D721Med (cell line): Measurements from ENCODE around the gene STIP1.

ENCODE experiments used
- DNase-seq: peaks from one replicate; pipeline ENCODE4 v3.0.0; 2011; ENCODE audit warnings: low spot score; ENCODE audit not compliant: insufficient read length
- FAIRE-seq: peaks from 2 replicates; lab custom pipeline; 2011; peaks lifted over from hg19 to GRCh38; lab: Jason Lieb, UNC
- TF ChIP-seq, protein P1 (sequence below): IDR thresholded peaks from 2 replicates; pipeline ENCODE4 v1.5.1; 2012; ENCODE audit warnings: mild to moderate bottlenecking, control low read depth; ENCODE audit not compliant: insufficient read depth; ENCODE audit errors: missing control alignments

The STIP1 gene

DNA sequence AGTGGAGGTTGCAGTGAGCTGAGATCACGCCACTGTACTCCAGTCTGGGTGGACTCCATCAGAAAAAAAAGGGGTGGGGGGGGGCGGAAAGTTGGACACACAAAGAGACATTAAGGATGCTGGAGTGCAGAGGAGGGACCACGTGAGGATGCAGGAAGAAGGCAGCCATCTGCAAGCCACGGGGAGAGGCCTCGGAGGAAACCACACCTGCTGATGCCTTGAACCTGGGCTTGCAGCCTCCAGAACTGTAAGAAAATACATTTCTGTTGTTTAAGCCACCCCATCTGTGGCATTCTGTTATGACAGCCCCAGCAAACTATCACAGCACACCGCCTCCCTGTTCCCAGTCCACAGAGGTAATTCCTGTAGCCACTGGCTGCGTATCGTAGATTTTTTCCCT lies 9.2 kb upstream of the STIP1 start:
- FAIRE-seq, result no peak
- TF ChIP-seq, protein P1, sequence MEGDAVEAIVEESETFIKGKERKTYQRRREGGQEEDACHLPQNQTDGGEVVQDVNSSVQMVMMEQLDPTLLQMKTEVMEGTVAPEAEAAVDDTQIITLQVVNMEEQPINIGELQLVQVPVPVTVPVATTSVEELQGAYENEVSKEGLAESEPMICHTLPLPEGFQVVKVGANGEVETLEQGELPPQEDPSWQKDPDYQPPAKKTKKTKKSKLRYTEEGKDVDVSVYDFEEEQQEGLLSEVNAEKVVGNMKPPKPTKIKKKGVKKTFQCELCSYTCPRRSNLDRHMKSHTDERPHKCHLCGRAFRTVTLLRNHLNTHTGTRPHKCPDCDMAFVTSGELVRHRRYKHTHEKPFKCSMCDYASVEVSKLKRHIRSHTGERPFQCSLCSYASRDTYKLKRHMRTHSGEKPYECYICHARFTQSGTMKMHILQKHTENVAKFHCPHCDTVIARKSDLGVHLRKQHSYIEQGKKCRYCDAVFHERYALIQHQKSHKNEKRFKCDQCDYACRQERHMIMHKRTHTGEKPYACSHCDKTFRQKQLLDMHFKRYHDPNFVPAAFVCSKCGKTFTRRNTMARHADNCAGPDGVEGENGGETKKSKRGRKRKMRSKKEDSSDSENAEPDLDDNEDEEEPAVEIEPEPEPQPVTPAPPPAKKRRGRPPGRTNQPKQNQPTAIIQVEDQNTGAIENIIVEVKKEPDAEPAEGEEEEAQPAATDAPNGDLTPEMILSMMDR, result no peak

DNA sequence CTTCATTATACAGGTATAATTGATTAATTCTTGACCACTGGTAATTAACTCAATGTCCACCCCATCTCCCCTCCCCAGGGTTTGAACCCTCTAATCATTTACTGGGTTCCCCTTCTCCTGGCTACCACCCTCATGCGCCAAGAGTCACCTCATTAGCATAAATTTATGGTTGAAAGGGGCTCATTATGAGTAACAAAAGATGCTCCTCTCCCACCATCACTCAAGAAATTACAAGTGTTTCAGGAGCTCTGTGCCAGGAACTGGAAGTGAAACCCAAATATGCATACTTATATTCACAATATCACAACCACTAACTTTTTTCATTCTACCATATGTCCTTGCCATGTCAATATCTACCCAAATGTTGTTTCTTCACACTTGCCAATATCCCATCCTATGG lies 7.8 kb upstream of the STIP1 start:
- TF ChIP-seq, protein P1, result no peak
- no peak for DNase-seq
- no peak for FAIRE-seq

More for the DNA sequence above, 9.2 kb upstream of the STIP1 start:
- DNase-seq, result no peak

DNA sequence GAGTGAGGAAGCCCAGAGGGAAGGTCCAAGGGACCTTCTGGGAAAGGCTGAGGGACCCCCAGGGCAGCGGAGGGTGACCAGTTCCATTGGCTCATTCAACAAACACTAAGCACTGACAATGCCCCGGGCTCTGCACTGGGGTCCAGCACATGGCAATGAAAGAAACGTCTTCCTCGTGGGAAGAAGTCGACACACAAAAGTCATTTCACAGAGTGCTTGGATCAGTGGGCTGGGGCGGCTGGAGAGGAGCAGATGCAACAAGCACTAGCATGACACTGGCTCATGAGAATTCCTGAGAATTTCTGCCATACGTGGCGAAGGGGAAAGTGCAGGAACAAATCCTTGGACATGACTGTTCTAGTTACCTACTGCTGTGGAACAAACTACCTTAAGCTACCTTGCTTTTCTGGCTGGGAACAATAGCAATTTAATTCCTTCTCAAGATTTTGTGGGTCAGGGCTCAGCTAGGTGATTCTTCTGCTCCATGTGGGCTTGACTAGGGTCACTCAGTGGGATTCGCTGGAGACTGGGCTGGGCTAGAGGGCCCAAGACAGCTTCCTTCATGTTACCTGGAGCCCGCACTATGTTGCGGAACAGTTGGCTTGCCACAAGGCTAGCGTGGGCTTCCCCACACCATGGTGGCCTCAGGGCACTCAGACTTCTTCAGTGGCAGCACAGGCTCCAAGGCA lies 6.9 kb upstream of the STIP1 start:
- DNase-seq (no peak), FAIRE-seq (no peak)
- TF ChIP-seq, protein P1, result no peak

DNA sequence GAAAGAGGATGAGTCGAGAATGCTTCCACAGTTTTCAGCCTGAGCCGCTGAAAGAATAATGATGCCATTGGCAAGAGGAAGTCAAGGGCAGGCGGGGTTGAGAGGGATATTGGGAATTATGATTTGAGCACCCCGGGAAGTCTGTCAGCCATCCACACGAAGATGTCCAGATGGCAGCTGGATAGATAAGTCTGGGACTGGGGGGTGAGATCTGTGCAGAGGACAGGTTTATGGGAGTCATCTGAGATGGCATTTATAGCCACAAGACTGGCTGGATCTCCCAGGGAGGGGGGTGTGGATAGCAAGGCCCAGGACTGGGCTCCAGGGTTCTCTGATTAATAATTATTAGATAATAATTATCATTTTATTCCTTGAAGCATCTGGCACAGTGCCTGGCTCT lies 5.1 kb upstream of the STIP1 start:
- TF ChIP-seq, protein P1, result no peak
- no peak for FAIRE-seq

GRCh38 chr11:64181506-64182411 lies 4.2 kb upstream of the STIP1 start:
- TF ChIP-seq, protein P1, result no peak
- DNase-seq, result no peak
- FAIRE-seq, result no peak

More for the DNA sequence above, 5.1 kb upstream of the STIP1 start:
- no peak for DNase-seq

DNA sequence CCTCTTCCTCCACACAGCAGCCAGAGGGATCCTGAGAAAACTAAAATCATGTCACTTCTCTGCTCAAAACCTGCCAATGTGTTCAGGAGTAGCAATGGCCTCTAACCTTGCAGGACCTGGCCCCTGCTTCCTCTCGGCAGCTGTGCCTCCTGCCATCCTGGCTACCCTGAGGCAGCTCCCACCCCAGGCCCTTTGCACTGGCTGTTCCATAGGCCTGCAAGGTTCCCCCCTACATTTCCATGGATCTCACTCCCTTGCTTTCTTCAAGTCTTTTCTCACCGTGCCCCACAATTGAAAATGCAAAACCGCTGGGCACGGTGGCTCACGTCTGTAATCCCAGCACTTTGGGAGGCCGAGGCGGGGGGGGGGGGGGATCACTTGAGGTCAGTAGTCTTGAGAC lies 2.1 kb upstream of the STIP1 start:
- FAIRE-seq (no peak), DNase-seq (no peak)
- TF ChIP-seq, protein P1, result no peak

DNA sequence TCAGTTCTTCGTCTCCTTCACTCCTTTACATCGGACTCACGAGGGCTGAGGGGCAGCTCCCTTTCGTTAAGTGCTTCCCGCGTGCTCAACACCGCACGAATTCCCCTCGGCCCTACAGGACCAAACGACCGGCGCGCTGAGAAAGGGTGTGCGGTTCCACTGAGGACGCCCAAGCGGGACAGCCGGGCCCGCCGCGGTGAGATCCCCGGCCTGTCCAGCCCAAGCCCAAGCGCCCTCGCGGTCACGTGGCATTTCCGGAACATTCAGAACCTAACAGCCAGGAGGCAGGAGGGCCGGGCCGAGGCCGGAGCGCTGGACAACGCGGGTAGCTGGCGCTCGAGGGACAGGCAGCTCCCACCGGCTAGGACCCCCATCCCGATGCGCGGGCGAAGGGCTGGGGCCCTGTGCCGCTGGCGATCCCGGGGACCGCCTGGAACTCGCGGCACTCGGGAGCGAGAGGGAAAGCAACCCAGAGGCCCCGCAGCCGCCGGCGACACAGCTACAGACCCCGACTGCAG lies 737 bp upstream of the STIP1 start:
- FAIRE-seq (no peak), DNase-seq (no peak)
- TF ChIP-seq, protein P1, result no peak
